Stomach smooth muscle (tissue), 2 donors: Measurements from ENCODE around the gene DUOXA1.
"Not testable (repeated sequence)": the region's sequence is repeated elsewhere in the genome, so short reads cannot be mapped to it uniquely, and the experiment has no call there.

Experiments
- H3K27ac ChIP-seq: one replicate; pipeline ENCODE4 v1.7.0; 2013; ENCODE audit warnings: mild to moderate bottlenecking, low read length, inconsistent platforms
- H3K27me3 ChIP-seq, 2 donors: one replicate each; pipeline ENCODE4 v1.7.0; 2013; ENCODE audit warnings: low read length in 2 of 2; ENCODE audit not compliant: insufficient read depth in 2 of 2, control insufficient read depth in 1 of 2
- H3K36me3 ChIP-seq, 2 donors: one replicate each; pipeline ENCODE4 v1.7.0; 2013; ENCODE audit warnings: low read length in 2 of 2; ENCODE audit not compliant: control insufficient read depth in 2 of 2, insufficient read depth in 2 of 2
- H3K4me1 ChIP-seq: one replicate; pipeline ENCODE4 v1.7.0; 2013; ENCODE audit warnings: low read length; ENCODE audit not compliant: control insufficient read depth, insufficient read depth
- H3K4me3 ChIP-seq, 2 donors: one replicate each; pipeline ENCODE4 v1.7.0; 2013; ENCODE audit warnings: low read length in 2 of 2
- H3K9ac ChIP-seq, 2 donors: one replicate each; pipeline ENCODE4 v1.7.0; 2013; ENCODE audit warnings: low read length in 2 of 2, mild to moderate bottlenecking in 1 of 2
- H3K9me3 ChIP-seq, 2 donors: one replicate each; pipeline ENCODE4 v1.7.0; 2013; ENCODE audit warnings: low read length in 2 of 2; ENCODE audit not compliant: control insufficient read depth in 2 of 2
- donor health status: healthy.
- donor health status: Pancreatic carcinoma.

DUOXA1 gene

DNA sequence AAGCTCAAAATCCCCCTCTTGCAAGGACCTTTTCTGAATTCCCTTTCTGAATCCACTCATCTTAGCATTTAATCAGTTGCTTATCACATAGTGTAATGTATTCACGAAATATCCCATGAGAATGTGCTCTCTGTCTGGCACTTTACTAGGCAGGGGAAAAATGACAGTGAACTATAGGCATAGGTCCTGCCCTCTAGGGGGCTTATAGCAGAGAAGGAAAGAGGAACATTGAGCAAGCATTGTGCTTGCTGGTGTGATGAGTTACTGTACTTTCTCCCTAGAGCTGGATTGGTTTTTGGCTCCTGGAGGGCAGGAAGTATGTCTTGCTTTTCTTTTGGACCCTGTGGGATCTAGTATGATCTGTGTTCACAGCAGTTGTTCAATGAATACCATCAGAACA lies 42.2 kb downstream of the DUOXA1 start:
- Histone ChIP-seq H3K4me3 (no peak overlapping the region), H3K9me3 (peaks cover 2 to 5% of the 10 kb centered on the region in 2 donors), H3K9ac (no peak overlapping the region), H3K27ac (no peak overlapping the region), H3K27me3 (peaks cover 4 to 5% of the 10 kb centered on the region in 2 donors), H3K36me3 (no peaks in the 10 kb centered on the region), H3K4me1 (no peaks in the 10 kb centered on the region)

DNA sequence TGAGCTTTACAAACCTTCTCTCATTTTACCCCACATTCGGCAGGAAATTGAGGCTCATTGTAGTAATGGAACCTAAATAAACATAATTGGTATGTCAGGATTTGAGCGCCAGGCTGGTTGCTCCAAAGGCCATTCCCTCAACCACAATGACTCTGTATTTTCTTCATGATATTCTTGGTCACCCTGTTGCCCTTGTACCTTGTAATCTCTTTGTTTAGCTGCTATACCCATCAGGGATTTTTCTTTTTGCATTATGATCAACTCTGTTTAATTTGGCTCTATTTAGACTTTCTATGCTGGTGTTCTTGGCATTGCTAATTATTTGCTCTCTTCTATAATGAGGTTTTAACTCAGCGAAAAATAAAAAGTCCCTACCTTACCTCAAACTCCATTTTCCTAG lies 45.5 kb downstream of the DUOXA1 start:
- Histone ChIP-seq H3K9ac (no peak overlapping the region), H3K27me3 (peaks cover 0 to 4% of the 10 kb centered on the region in 2 donors), H3K9me3 (no peaks in the 10 kb centered on the region), H3K4me1 (no peaks in the 10 kb centered on the region), H3K27ac (no peak overlapping the region), H3K36me3 (no peaks in the 10 kb centered on the region), H3K4me3 (no peak overlapping the region)

DNA sequence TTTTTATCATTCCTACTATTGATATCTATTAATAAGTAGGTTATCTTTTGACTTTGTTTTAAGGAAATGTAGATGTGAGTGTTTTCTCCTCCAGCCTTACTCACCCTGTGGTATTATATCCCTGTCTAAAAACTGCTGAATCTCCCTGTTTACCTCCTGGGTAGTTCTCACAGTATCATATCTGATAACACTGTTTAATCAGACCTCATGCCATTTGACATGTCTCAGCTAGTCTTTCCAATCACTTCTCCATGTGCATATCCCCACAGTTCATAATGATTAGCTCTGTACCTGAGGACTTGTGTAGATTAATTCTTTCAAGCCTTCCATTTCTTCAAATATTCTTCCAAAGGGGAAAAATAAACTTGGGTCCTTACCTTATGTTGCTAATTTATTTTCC lies 46.5 kb downstream of the DUOXA1 start:
- no peaks in the 10 kb centered on the region for H3K4me1 ChIP-seq
- peaks cover 0 to 4% of the 10 kb centered on the region in 2 donors for H3K27me3 ChIP-seq
- H3K9me3 ChIP-seq = no peaks in the 10 kb centered on the region
- H3K36me3 ChIP-seq = no peaks in the 10 kb centered on the region
- no peak overlapping the region for H3K4me3 ChIP-seq
- H3K9ac ChIP-seq = no peak overlapping the region
- no peak overlapping the region for H3K27ac ChIP-seq

DNA sequence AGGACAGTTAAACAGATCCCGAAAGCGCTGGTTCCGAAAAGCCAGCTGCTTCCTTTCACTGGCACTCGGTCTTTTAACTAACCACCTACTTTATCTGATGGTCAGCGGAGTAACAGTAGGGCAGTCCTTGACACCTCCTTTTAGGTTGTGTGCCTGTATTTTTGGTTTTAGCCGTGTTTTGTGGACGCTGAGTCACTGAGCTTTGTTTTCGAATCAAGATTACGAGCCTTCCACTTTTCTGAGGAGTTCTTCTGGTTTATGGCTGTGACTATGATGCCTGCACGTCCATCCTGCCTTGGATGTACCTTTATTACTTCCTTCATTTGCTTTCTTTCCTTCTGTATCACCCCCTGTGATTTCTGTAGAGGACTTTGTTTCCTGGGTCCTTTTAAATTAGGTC lies 47.3 kb downstream of the DUOXA1 start:
- H3K9ac ChIP-seq, H3K27ac ChIP-seq, H3K9me3 ChIP-seq, H3K27me3 ChIP-seq, H3K4me3 ChIP-seq, H3K4me1 ChIP-seq, H3K36me3 ChIP-seq: not testable (repeated sequence)

DNA sequence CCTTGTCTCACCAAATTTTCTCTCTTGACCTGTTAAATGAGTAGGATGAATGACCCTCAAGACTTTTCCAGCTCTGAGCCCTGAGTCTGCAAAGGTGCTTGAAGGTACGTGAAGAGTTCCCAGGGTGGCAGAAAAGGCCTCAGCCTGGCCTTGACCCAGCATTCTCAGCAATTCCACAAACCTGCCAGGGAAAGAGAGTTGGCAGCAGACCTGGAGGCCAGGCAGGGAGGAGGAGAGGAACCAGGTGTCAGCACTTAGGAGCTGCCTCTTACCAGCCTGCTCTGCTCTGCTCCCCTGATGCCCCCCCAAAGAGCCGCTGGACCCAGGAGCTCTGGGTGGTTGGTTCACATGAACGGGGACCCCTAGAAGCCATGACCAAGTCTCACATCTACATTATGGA lies 49.1 kb downstream of the DUOXA1 start:
- H3K9ac ChIP-seq, H3K4me3 ChIP-seq, H3K4me1 ChIP-seq, H3K27ac ChIP-seq, H3K36me3 ChIP-seq, H3K27me3 ChIP-seq, H3K9me3 ChIP-seq: not testable (repeated sequence)

DNA sequence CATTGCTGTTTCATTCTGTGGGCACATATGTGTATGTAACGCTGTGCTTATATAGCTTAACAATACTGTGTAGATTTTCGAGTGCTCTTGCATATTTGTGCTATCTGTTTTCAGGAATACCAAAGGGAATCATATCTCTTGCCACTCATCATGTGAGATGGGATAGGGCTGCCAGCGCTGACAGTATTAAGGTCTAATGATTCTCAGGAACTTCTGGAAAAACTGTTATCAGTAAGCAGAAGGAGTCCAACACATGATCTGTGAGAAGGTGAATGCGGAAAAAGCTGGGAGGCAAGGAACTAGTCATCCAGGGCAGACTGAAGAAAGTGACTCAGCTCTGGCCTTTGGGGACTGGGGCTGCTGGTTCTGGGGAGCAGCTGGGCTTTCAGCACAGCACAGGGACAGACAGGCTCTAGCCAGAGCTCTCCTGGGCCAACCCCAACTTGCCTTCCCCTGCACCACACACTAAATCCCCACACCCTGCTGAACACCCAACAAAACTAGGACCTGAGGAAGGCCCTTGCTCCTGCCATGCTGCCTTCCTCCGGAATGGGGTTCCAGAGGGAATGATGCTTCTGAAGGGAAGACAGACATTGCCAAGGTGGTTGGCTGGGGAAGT lies 49.9 kb downstream of the DUOXA1 start:
- H3K36me3 ChIP-seq, H3K27me3 ChIP-seq, H3K9me3 ChIP-seq, H3K27ac ChIP-seq, H3K4me3 ChIP-seq, H3K4me1 ChIP-seq, H3K9ac ChIP-seq: not testable (repeated sequence)

DNA sequence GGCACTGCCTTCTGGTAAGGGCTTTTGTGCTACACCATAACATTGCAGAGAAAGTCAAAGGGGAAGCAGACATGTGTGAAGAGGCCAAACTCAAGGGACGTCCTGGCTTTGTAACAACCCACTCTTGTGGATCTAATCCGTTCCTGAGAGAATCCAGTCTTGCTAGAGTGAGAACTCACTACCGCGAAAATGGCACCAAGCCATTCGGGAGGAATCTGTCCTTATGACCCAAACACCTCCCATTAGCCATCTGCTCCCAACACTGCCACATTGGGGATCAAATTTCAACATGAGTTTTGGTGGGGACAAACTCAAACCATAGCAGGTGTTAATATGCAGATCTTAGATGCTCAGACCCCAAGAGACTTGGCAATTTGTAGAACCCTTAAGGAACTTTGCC lies 50.5 kb downstream of the DUOXA1 start:
- H3K9ac ChIP-seq, H3K27me3 ChIP-seq, H3K4me1 ChIP-seq, H3K9me3 ChIP-seq, H3K36me3 ChIP-seq, H3K27ac ChIP-seq, H3K4me3 ChIP-seq: not testable (repeated sequence)

DNA sequence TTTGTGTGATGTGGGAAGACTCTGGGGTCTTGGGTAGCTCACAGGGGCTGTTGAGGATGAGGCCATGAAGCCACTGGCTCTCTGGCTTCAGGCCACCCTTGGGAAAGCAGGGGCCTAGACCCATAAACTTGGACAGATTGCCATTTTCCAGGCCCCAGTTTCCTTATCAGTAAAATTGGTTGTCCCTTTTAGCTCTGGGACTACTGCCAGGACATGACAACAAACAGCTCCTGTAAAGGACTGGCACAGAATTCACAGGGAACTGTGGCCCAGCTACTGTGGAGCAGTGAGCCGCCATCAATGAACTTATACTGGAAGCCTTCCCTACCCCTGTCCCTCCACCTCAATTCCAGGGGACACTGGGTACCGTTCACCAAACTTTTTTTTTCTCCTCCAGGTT lies 52.3 kb downstream of the DUOXA1 start:
- not testable (repeated sequence) for H3K36me3 ChIP-seq, H3K4me1 ChIP-seq, H3K27ac ChIP-seq, H3K4me3 ChIP-seq, H3K9ac ChIP-seq, H3K27me3 ChIP-seq, H3K9me3 ChIP-seq

DNA sequence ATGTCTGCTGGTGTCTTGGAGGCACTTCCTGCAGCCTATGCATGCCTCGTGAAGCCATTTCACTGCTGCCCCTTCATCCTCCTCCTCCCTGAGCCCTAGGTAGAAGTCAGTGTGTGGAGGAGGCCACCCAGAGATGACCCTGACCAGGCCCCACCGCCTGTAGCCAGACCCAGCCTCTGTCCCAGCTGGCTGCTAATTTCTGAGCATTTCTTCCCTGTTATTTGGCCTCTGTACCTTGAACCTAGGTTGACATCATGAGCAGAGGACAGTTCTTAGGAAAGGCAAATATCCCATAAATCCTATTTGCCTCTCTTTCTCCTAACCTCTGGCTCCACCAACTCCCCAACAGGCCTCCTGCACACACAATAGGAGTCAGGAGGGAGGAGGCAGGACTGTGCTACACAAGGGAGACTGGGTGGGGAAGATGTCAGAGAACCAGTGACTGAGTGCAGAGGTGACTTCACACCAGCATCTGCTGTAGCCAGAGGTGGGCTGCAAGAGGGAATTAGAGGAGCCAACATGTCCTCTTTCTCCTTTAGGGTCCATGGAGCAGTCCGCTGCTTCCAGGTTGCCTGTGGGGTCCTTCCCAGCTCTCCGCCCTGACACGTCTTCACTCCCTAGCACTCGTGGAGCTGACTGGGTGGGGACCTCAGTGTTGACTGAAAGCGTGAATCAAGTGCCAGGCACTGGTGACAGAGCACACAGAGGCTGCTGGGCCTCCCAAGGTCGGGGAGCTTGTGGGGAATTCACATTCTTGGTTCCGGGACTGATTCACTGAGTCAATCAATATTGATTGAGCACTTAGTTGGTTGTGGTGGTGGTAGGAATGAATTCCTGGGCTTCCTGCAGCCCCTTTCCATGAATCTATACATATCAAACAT lies 54.0 kb downstream of the DUOXA1 start:
- not testable (repeated sequence) for H3K4me1 ChIP-seq, H3K4me3 ChIP-seq, H3K27me3 ChIP-seq, H3K36me3 ChIP-seq, H3K9me3 ChIP-seq, H3K9ac ChIP-seq, H3K27ac ChIP-seq

DNA sequence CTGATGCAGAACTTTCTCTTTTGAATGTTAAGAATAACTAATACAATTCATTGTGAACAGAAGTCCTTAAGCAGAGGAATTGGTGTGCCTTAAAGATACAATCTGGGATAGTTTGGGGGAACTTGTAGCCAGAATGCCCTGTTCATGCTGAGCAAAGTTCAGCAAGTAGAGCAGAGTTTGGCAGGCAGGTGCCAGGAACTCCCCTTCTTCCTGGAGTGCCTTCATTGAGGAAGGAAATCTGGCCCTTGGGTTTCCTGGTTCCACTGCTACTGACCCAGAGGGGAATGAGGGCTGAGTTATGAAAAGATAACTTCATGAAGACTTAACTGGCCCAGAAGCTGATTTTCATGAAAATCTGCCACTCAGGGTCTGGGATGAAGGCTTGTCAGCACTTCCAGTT lies 56.1 kb downstream of the DUOXA1 start:
- not testable (repeated sequence) for H3K4me3 ChIP-seq, H3K27me3 ChIP-seq, H3K4me1 ChIP-seq, H3K27ac ChIP-seq, H3K36me3 ChIP-seq, H3K9ac ChIP-seq, H3K9me3 ChIP-seq

DNA sequence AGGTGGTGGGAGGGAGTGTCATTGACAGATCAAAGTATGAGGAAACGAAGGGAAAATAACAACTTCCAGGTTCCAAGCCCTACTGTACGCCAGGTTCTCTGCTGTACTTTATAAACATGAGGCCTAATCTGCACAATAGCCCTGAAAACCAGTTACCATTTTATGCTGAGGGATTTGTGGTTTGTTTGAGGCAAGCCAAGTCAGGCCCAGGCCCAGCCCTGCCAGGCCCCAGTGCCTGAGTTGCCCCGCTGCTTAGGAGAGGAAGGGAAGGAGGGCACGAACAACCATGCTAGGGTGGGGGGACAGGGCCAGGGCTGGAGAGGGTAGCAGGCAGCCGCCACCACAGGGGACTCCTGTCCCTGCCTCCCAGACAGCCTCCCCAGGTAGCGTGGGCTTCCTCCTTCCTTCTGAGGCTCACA lies 59.7 kb downstream of the DUOXA1 start:
- H3K9me3 ChIP-seq, H3K27me3 ChIP-seq, H3K27ac ChIP-seq, H3K36me3 ChIP-seq, H3K4me3 ChIP-seq, H3K4me1 ChIP-seq, H3K9ac ChIP-seq: not testable (repeated sequence)
